ENCODE measurements around the gene LEFTY1. TPM values are rescaled to one million over a fixed set of nuclear protein-coding genes. Genes with fewer than 3 reads are reported as not detected.
"Not testable (repeated sequence)": the region's sequence is repeated elsewhere in the genome, so short reads cannot be mapped to it uniquely, and the experiment has no call there.

The LEFTY1 gene
- total and polyA plus RNA-seq, 2 experiments from 2014 or later: 3.9 to 5.8 TPM

- Histone ChIP-seq H3K27me3 (no peaks in the 10 kb centered on the region), H3K9me3 (ENCODE audit: low read depth) (no peaks in the 10 kb centered on the region), H3K79me2 (no peaks in the 10 kb centered on the region), H2AFZ (no peak overlapping the region), H3K27ac (no peak overlapping the region), H3K4me2 (no peak overlapping the region), H4K20me1 (ENCODE audit: insufficient read depth, poor library complexity, severe bottlenecking) (no peaks in the 10 kb centered on the region), H3K9me2 (replicated peaks; ENCODE audit: insufficient read depth) (no peaks in the 10 kb centered on the region), H3K36me3 (replicated peaks; ENCODE audit: insufficient read depth, low read depth) (no peaks in the 10 kb centered on the region), H3K4me1 (ENCODE audit: insufficient read depth) (peaks cover 8% of the 10 kb centered on the region), H3K4me3 (no peak overlapping the region)
- TF ChIP-seq EZH2phosphoT487 (IDR thresholded peaks at IDR 0.05; ENCODE audit: low read depth, severe bottlenecking, unreplicated experiment): no peak
- no peak for TF ChIP-seq CTCF (IDR thresholded peaks at IDR 0.05; ENCODE audit: poor library complexity)
- no peak for DNase-seq (ENCODE audit: low spot score)
- WGBS (ENCODE audit: low lambda C conversion rate, missing lambda C conversion rate): 77% methylated on average over 6 of the region's 6 CpGs
These were observed 1.6 kb upstream of the LEFTY1 start for GRCh38 chr1:225890346-225891228.

GRCh38 chr1:225889743-225890142 is 797 bp upstream of the LEFTY1 start:
- H3K79me2 ChIP-seq: peaks cover 4% of the 10 kb centered on the region
- no peak overlapping the region for H3K4me3 ChIP-seq
- WGBS (ENCODE audit: low lambda C conversion rate, missing lambda C conversion rate): 85% methylated on average over 5 of the region's 5 CpGs
- H3K9me2 ChIP-seq (replicated peaks; ENCODE audit: insufficient read depth): no peaks in the 10 kb centered on the region
- H2AFZ ChIP-seq: no peak overlapping the region
- H3K27ac ChIP-seq: no peak overlapping the region
- H3K4me1 ChIP-seq (ENCODE audit: insufficient read depth): peaks cover 8% of the 10 kb centered on the region
- H3K27me3 ChIP-seq: no peaks in the 10 kb centered on the region
- H3K4me2 ChIP-seq: no peak overlapping the region
- TF ChIP-seq EZH2 (IDR thresholded peaks at IDR 0.05; ENCODE audit: borderline replicate concordance): no peak
- no peak for TF ChIP-seq CTCF (IDR thresholded peaks at IDR 0.05; ENCODE audit: poor library complexity)
- TF ChIP-seq EZH2phosphoT487 (IDR thresholded peaks at IDR 0.05; ENCODE audit: low read depth, severe bottlenecking, unreplicated experiment): no peak
- DNase-seq (ENCODE audit: low spot score): no peak
- no peaks in the 10 kb centered on the region for H4K20me1 ChIP-seq (ENCODE audit: insufficient read depth, poor library complexity, severe bottlenecking)
- no peaks in the 10 kb centered on the region for H3K36me3 ChIP-seq (replicated peaks; ENCODE audit: insufficient read depth, low read depth)
- no peaks in the 10 kb centered on the region for H3K9me3 ChIP-seq (ENCODE audit: low read depth)

GRCh38 chr1:225888289-225888897 is 553 bp downstream of the LEFTY1 start:
- no peaks in the 10 kb centered on the region for H3K9me3 ChIP-seq (ENCODE audit: low read depth)
- no peaks in the 10 kb centered on the region for H3K9me2 ChIP-seq (replicated peaks; ENCODE audit: insufficient read depth)
- no peak for DNase-seq (ENCODE audit: low spot score)
- H3K4me3 ChIP-seq: no peak overlapping the region
- 83% methylated on average over 18 of the region's 18 CpGs for WGBS (ENCODE audit: low lambda C conversion rate, missing lambda C conversion rate)
- peaks cover 8% of the 10 kb centered on the region for H3K4me1 ChIP-seq (ENCODE audit: insufficient read depth)
- no peaks in the 10 kb centered on the region for H3K36me3 ChIP-seq (replicated peaks; ENCODE audit: insufficient read depth, low read depth)
- no peak overlapping the region for H2AFZ ChIP-seq
- H3K79me2 ChIP-seq: peaks cover 13% of the 10 kb centered on the region
- no peak overlapping the region for H3K27ac ChIP-seq
- TF ChIP-seq CTCF (IDR thresholded peaks at IDR 0.05; ENCODE audit: poor library complexity): no peak
- no peak for TF ChIP-seq EZH2phosphoT487 (IDR thresholded peaks at IDR 0.05; ENCODE audit: low read depth, severe bottlenecking, unreplicated experiment)
- no peak for TF ChIP-seq EZH2 (IDR thresholded peaks at IDR 0.05; ENCODE audit: borderline replicate concordance)
- H3K27me3 ChIP-seq: no peaks in the 10 kb centered on the region
- no peak overlapping the region for H3K4me2 ChIP-seq
- no peaks in the 10 kb centered on the region for H4K20me1 ChIP-seq (ENCODE audit: insufficient read depth, poor library complexity, severe bottlenecking)

GRCh38 chr1:225887554-225888288 is 1.2 kb downstream of the LEFTY1 start:
- H3K27me3 ChIP-seq; H2AFZ ChIP-seq; H3K36me3 ChIP-seq (replicated peaks; ENCODE audit: insufficient read depth, low read depth); H3K27ac ChIP-seq; DNase-seq (ENCODE audit: low spot score); H4K20me1 ChIP-seq (ENCODE audit: insufficient read depth, poor library complexity, severe bottlenecking); H3K9me2 ChIP-seq (replicated peaks; ENCODE audit: insufficient read depth); H3K4me3 ChIP-seq; H3K9me3 ChIP-seq (ENCODE audit: low read depth); H3K4me2 ChIP-seq: not testable (repeated sequence)
- H3K79me2 ChIP-seq: peaks cover 17% of the 10 kb centered on the region
- peaks cover 13% of the 10 kb centered on the region for H3K4me1 ChIP-seq (ENCODE audit: insufficient read depth)
- 28% methylated on average over 23 of the region's 56 CpGs for WGBS (ENCODE audit: low lambda C conversion rate, missing lambda C conversion rate)

All from hepatocyte (in vitro differentiated cells).